Measurements from ENCODE around the gene DLG4. TPM values are rescaled to one million over a fixed set of nuclear protein-coding genes. Genes with fewer than 3 reads are reported as not detected.
"Not testable (repeated sequence)": the region's sequence is repeated elsewhere in the genome, so short reads cannot be mapped to it uniquely, and the experiment has no call there.

Gene DLG4
- polyA plus RNA-seq, 1 donor from 2014 or later: 0.38 TPM

- H3K36me3 Mint-ChIP-seq: peaks cover 1% of the 10 kb centered on the region
- H3K9me3 Mint-ChIP-seq: no peaks in the 10 kb centered on the region
- peaks cover 15% of the 10 kb centered on the region for H3K27me3 Mint-ChIP-seq
- H3K4me1 Mint-ChIP-seq: peaks cover 6 to 11% (median 9%) of the 10 kb centered on the region in 3 donors
- H3K27ac Mint-ChIP-seq: no peak within 1 kb of the TSS
- no peak within 1 kb of the TSS for H3K4me3 Mint-ChIP-seq
Observed at GRCh38 chr17:7179317-7180254, 40.0 kb downstream of the DLG4 start, which contains the start of gene ASGR1. ASGR1 (minus strand) TSS chr17:7179370; CDS start chr17:7178563, 807 bp downstream.

- peaks cover 6 to 10% (median 9%) of the 10 kb centered on the region in 3 donors for H3K4me1 Mint-ChIP-seq
- no peaks in the 10 kb centered on the region for H3K9me3 Mint-ChIP-seq
- H3K36me3 Mint-ChIP-seq: peaks cover under 1% of the 10 kb centered on the region
- H3K4me3 Mint-ChIP-seq: no peak overlapping the region
- H3K27ac Mint-ChIP-seq: no peak overlapping the region
- H3K27me3 Mint-ChIP-seq: peaks cover 15% of the 10 kb centered on the region
Observed at GRCh38 chr17:7178973-7179316, 40.7 kb downstream of the DLG4 start.

GRCh38 chr17:7177954-7178477, 41.6 kb downstream of the DLG4 start:
- H3K27me3 Mint-ChIP-seq: peaks cover 15% of the 10 kb centered on the region
- H3K9me3 Mint-ChIP-seq: no peaks in the 10 kb centered on the region
- H3K27ac Mint-ChIP-seq: no peak overlapping the region
- H3K36me3 Mint-ChIP-seq: no peaks in the 10 kb centered on the region
- peak overlapping the region in 2 of 4 donors; percentile 42 to 54 for H3K4me3 Mint-ChIP-seq
- peaks cover 6 to 9% (median 7%) of the 10 kb centered on the region in 3 donors for H3K4me1 Mint-ChIP-seq

DNA sequence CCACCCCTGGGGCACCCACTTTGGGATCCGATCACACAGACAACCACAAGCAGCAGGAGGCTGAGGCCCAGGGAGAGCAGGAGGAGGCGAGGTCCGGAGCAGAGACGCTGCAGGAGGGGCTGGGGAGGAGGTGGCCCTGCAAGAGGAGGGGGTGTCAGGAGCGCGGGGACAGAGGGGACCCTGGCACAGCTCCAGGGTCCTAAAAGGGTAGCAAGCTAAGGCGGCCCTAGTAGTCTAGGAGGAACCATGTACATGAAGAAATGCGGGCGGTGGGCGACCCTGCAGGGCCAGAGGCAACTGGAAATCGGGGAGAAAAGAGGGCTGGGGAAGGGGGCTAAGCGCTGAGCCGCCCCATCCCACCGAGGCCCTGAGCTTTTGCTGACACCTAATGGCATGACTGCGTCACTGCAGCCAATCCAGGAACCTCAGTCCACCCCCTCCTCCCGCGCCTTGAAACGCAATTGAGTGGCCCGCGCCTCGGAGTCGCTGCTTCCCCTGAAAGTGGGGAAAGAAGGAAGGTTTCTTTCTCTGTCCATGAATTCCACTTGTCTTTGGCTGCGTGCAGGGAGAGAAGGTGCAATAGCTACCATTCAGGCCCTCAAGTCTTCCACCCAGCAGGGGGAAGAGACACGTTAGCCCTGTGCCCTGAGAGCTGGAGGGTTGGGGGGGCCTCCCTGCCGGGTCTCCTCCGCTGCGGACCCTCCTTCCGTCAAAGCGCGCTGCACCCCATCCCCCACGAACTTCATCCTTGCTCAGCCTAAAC, 42.3 kb downstream of the DLG4 start:
- peaks cover 16% of the 10 kb centered on the region for H3K27me3 Mint-ChIP-seq
- H3K4me3 Mint-ChIP-seq: peak overlapping the region in 3 of 4 donors; percentile 54 to 72 (median 65)

DNA sequence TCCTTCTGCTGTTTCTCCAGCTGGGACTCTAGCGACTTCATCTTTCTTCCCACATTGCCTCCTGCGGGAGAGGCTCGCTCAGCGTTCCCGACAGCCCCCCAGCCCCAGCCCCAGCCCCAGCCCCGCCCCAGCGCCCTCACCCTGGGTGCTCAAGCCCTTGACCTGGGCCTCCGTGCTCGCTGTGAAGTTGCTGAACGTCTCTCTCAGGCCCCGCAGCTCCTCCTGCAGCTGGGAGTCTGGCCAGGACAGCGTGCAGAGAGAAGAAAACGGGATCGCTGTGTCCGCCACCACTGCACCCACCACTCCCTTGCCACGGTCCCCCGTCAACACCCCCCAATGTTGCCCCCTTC, 42.8 kb downstream of the DLG4 start:
- no peaks in the 10 kb centered on the region for H3K9me3 Mint-ChIP-seq

More for the DNA sequence above, 42.3 kb downstream of the DLG4 start:
- H3K4me1 Mint-ChIP-seq: peaks cover 6 to 9% (median 7%) of the 10 kb centered on the region in 3 donors
- peak overlapping the region in 1 of 3 donors; percentile 31 for H3K27ac Mint-ChIP-seq
- no peaks in the 10 kb centered on the region for H3K9me3 Mint-ChIP-seq
- no peaks in the 10 kb centered on the region for H3K36me3 Mint-ChIP-seq

DNA sequence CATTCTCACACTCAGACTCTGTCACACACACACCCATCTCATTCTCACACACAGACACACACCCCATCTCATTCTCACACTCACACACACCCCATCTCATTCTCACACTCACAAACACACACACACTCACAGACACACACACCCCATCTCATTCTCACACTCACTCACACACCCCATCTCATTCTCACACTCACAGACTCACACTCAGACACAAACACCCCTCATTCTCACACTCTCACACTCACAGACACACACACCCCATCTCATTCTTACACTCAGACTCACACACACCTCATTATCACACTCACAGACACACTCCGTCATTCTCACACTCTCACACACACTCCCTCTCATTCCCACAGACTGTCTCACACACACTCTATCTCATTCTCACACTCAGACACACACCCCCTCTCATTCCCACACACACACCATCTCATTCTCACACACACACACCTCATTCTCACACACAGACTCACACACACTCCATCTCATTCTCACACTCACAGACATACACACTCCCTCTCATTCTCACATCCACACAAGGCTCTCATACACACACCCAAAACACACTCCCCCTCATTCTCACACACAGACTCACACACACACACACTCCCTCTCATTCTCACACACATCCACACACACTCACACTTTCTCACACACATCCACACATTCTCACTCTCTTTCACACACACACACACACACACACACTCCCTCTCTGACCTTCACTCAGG, 43.4 kb downstream of the DLG4 start:
- H3K4me3 Mint-ChIP-seq: no peak overlapping the region
- no peak overlapping the region for H3K27ac Mint-ChIP-seq

More for the DNA sequence above, 42.8 kb downstream of the DLG4 start:
- H3K27me3 Mint-ChIP-seq: peaks cover 16% of the 10 kb centered on the region
- H3K4me1 Mint-ChIP-seq: peaks cover 6 to 9% (median 7%) of the 10 kb centered on the region in 3 donors
- H3K36me3 Mint-ChIP-seq: no peaks in the 10 kb centered on the region
- H3K27ac Mint-ChIP-seq: no peak overlapping the region
- no peak overlapping the region for H3K4me3 Mint-ChIP-seq

DNA sequence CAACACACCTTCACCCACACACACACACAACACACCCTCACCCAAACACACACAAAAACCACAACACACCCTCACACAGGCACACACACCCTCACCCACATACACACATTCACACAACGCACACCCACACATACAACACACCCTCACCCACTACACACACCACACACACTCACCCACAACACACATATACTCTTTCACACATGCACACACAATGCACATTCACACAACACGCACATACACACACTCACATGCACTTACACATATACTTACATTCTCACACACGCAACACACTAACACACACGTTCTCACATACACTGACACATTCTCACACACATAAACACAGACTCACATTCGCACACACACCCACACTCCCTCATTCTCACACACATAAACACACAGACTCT, 44.3 kb downstream of the DLG4 start:
- Mint-ChIP-seq H3K27ac (no peak overlapping the region), H3K27me3 (peaks cover 16% of the 10 kb centered on the region), H3K4me1 (peaks cover 6 to 9% (median 7%) of the 10 kb centered on the region in 3 donors), H3K4me3 (no peak overlapping the region), H3K36me3 (peaks cover 1% of the 10 kb centered on the region), H3K9me3 (no peaks in the 10 kb centered on the region)

More for the DNA sequence above, 43.4 kb downstream of the DLG4 start:
- Mint-ChIP-seq H3K27me3 (peaks cover 16% of the 10 kb centered on the region), H3K9me3 (no peaks in the 10 kb centered on the region), H3K36me3 (no peaks in the 10 kb centered on the region), H3K4me1 (peaks cover 6 to 9% (median 7%) of the 10 kb centered on the region in 3 donors)

- Mint-ChIP-seq H3K4me3 (no peak overlapping the region), H3K36me3 (peaks cover 1% of the 10 kb centered on the region), H3K27me3 (peaks cover 16% of the 10 kb centered on the region), H3K27ac (no peak overlapping the region), H3K4me1 (peaks cover 6 to 9% (median 7%) of the 10 kb centered on the region in 3 donors), H3K9me3 (no peaks in the 10 kb centered on the region)
Observed at GRCh38 chr17:7174603-7175326, 44.9 kb downstream of the DLG4 start.

GRCh38 chr17:7173687-7174602, 45.7 kb downstream of the DLG4 start:
- no peak overlapping the region for H3K27ac Mint-ChIP-seq
- peaks cover 0 to 5% (median 0%) of the 10 kb centered on the region in 3 donors for H3K9me3 Mint-ChIP-seq
- peaks cover 6 to 9% (median 7%) of the 10 kb centered on the region in 3 donors for H3K4me1 Mint-ChIP-seq
- H3K4me3 Mint-ChIP-seq: peak overlapping the region in 1 of 4 donors; percentile 76
- H3K36me3 Mint-ChIP-seq: peaks cover 5% of the 10 kb centered on the region
- peaks cover 18% of the 10 kb centered on the region for H3K27me3 Mint-ChIP-seq

DNA sequence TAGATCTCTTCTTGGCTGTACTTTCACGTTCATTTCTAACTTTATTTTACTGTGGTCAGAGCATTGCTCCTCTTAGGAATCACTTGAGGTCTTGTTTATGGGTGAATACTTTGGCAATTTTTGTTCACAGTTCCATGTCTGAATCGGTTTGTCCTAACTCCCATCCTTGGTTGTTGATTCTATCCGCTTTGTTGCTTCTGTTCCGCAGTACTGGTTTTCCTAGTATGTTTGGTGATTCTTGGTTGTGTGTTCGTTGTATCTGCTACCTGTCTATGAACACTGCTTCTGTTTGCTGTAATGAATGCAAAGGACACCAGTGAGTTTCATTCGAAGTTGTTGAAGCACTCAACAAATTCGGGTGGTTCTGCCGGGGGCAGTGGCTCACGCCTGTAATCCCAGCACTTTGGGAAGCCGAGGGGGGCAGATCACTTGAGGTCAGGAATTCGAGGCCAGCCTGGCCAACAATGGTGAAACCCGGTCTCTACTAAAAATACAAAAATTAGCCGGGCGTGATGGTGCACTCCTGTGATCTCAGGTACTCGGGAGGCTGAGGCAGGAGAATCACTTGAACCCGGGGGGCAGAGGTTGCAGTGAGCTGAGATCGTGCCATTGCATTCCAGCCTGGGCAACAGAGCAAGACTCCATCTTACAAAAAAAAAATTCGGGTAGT, 47.0 kb downstream of the DLG4 start:
- peaks cover 14% of the 10 kb centered on the region for H3K27me3 Mint-ChIP-seq
- not testable (repeated sequence) for H3K4me1 Mint-ChIP-seq, H3K36me3 Mint-ChIP-seq, H3K27ac Mint-ChIP-seq, H3K4me3 Mint-ChIP-seq, H3K9me3 Mint-ChIP-seq

- not testable (repeated sequence) for H3K9me3 Mint-ChIP-seq, H3K27me3 Mint-ChIP-seq, H3K36me3 Mint-ChIP-seq, H3K4me1 Mint-ChIP-seq, H3K27ac Mint-ChIP-seq
- H3K4me3 Mint-ChIP-seq: peak overlapping the region in 1 of 4 donors; percentile 21
Observed at GRCh38 chr17:7169565-7169908, 50.1 kb downstream of the DLG4 start.

- not testable (repeated sequence) for H3K27ac Mint-ChIP-seq, H3K36me3 Mint-ChIP-seq, H3K9me3 Mint-ChIP-seq, H3K4me1 Mint-ChIP-seq
- Mint-ChIP-seq H3K4me3 (peak overlapping the region in 1 of 4 donors; percentile 21), H3K27me3 (peaks cover 11% of the 10 kb centered on the region)
Observed at GRCh38 chr17:7168841-7169564, 50.6 kb downstream of the DLG4 start.
